GM18951 (cell line): ENCODE measurements around the gene NR1H3.
A peak's percentile ranks its signal among the peaks of the same experiment; 100 is the strongest.

Experiments
- POLR2A ChIP-seq: IDR thresholded peaks from 4 replicates; pipeline ENCODE4 v1.6.1; 2011; ENCODE audit warnings: mild to moderate bottlenecking; ENCODE audit not compliant: insufficient read length, insufficient read depth; ENCODE audit errors: extremely low read depth
- in situ Hi-C: fragments of 300-500 bp; cut with MboI; formaldehyde crosslinking; loops from one replicate; pipeline ENCODE4 v1.12.0; 2022; ENCODE audit warnings: low sequenced_read_pairs, mixed read lengths, inconsistent platforms; ENCODE audit not compliant: unreplicated experiment

The NR1H3 gene

DNA sequence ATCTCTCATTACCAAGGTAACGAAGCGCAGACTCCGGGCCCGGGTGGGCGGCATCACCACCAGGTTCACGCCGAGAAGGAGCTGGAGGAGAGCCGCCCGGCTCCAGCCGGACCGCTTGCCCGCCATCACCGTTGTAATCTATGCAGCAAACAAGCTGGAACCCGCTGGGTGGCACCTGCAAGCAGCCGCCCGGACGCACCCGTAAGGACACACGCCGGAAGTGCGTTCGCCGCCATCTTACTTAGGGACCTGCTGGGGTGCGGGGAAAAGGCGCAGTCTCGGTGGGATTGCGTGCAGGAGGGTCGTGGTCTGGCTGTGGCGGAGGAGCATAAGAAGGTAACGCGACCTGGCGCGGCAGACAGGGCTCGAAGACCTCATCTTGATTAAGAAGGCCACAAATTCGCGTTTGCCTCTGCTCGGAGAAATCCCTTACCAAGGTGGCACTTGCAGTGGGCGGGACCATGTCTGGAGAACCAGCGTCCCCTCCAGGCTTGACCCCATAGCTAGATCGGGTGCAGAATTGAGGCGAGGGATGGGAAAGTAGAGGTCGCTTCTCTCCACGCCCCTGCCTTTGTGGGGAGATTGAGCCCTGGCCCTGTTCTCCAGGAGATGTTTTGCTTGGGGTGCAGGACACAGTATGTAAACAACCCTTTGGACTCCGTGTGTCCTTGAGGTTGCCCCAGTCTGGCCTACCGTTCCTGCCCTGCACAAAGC lies 9.0 kb upstream of the NR1H3 start, which contains the start of gene ACP2:
TSS of gene ACP2 (minus strand) at position 151 of the 714 bp plus-strand sequence. CDS start at position 126, 25 bp downstream.
- in situ Hi-C loops, result no loop called here
- peak; percentile 85 for TF ChIP-seq POLR2A

- in situ Hi-C loops, result no loop called here
- no peak for TF ChIP-seq POLR2A
Observed at GRCh38 chr11:47249378-47249715, 8.4 kb upstream of the NR1H3 start.

- in situ Hi-C loops, result no loop called here
- TF ChIP-seq POLR2A, result no peak
Observed at GRCh38 chr11:47251751-47252150, 6.0 kb upstream of the NR1H3 start.

- TF ChIP-seq POLR2A, result no peak
- in situ Hi-C loops, result no loop called here
Observed at GRCh38 chr11:47253660-47254059, 4.1 kb upstream of the NR1H3 start.

- in situ Hi-C loops, result no loop called here
Observed at GRCh38 chr11:47254386-47254785, 3.4 kb upstream of the NR1H3 start.

GRCh38 chr11:47256374-47256773 lies 1.4 kb upstream of the NR1H3 start:
- in situ Hi-C loops, result no loop called here
- TF ChIP-seq POLR2A, result no peak

More at GRCh38 chr11:47254386-47254785, 3.4 kb upstream of the NR1H3 start:
- TF ChIP-seq POLR2A, result no peak

DNA sequence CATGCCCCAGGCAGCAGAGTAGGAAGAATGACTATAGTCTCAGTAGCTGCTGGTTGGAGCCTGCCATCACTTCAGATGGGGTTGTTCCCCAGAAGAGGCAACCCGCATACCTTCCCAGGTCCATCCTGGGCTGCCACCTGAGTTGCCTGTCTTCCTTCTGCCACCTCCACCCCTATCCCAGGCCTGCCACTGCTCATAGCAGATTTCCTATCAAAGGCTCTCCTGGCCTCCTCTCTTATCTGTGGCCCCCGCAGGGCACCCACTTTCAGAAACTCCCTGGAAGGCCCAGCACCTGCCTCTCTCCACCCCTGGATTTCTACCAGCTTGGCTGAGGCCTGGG lies 649 bp upstream of the NR1H3 start:
- no peak for TF ChIP-seq POLR2A
- in situ Hi-C loops, result no loop called here

DNA sequence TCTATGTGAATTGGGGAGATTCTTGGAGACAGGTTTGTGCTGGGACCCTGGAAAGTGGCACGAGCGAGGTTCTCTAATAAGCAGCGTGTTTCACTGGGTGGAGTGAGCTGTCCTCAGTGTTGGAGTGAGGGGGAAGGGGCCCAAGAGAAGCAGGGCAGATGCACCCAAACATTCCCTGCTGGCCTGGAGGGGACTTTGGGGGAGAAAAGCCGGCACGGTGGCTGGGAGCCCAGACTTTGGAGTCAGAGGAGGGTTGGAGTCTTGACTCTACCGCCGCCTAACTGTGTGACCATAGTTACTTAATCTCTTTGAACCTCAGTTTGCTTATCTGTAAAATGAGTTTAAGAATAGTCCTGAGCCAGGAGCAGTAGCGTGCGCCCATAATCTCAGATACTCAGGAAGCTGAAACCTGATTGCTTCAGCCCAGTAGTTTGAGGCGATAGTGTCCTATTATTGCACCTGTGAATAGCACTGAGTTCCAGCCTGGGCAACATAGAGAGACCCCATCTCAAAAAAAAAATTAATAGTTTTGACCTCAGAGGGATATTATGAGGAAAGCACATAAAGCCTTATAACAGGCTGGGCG lies 614 bp downstream of the NR1H3 start:
- in situ Hi-C loops, result no loop called here
- TF ChIP-seq POLR2A, result no peak

DNA sequence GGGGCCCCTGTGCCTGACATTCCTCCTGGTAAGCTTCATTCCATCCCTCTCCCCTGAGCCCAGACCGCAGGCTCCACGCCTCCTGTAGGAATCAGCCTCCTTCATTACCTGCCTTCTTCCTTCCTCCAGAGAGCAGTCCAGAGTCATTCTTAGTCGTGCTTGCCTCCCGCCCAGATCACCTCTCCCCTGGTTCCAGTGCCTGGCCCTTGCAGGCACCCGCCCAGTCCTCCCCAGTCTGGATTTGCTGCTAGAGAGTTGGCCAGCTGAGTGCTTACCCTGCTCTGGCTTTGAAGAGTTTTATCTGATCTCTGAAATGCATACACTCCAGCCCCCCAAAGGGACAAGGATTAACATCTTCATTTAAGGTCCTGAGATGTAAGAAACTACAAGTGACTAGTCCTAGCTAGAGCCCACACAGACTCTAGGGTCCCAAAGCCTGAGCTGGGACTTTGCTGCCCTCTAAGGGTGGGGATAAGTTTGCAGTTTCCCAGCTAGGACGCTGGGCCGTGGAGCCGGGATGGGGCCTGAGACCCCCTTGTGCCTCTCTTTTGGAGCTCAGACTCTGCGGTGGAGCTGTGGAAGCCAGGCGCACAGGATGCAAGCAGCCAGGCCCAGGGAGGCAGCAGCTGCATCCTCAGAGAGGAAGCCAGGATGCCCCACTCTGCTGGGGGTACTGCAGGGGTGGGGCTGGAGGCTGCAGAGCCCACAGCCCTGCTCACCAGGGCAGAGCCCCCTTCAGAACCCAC lies 1.6 kb downstream of the NR1H3 start:
- in situ Hi-C loops, result no loop called here
- TF ChIP-seq POLR2A, result no peak

DNA sequence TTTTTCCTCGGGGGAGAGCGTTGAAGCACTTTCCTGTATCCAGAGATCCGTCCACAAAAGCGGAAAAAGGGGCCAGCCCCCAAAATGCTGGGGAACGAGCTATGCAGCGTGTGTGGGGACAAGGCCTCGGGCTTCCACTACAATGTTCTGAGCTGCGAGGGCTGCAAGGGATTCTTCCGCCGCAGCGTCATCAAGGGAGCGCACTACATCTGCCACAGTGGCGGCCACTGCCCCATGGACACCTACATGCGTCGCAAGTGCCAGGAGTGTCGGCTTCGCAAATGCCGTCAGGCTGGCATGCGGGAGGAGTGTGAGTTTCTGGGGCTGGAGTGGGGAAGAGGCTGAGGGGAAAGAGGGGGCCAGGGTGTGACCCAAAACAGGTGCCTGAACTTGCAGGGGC lies 2.6 kb downstream of the NR1H3 start:
- in situ Hi-C loops, result no loop called here
- TF ChIP-seq POLR2A, result no peak

- in situ Hi-C loops, result no loop called here
- no peak for TF ChIP-seq POLR2A
Observed at GRCh38 chr11:47261291-47261800, 3.5 kb downstream of the NR1H3 start.

DNA sequence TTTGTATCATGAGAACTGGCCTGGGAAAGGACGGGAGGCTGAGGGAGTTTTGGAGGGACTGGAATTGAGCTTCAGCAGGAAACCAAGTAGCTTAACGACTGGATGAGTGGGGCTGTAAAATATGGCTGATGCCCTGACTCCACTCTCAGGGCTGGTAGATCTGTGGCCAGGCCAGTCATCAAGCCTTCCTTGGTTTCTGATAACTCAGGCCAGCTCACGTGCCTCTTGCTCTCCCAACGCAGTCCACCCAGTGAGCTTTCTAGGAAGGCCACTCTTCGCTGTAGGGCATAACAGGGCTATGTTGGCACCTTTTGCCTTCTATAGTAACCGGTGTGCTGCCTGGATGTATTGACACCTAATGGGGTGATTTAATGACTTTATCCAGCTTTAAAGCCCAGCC lies 6.3 kb downstream of the NR1H3 start:
- no peak for TF ChIP-seq POLR2A
- in situ Hi-C loops, result no loop called here

DNA sequence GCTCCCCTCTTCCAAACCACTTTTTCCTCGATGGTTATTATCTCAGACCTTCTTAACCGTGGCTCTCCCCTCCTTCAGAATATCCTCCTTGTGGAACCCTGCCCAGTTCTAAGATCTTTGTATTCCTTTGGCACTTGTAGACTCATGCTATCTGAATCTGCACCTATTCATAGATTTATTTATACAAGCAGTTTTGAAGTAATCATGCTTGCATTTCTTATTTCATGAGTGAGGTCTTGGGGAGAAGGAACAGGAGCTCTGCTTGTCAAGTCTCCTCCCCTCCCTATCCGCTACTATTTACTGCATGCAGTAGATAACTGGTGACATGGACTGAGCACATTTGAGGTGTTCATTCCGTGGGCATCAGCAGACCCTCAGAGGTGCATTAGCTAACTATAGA lies 6.7 kb downstream of the NR1H3 start:
- in situ Hi-C loops, result no loop called here
- no peak for TF ChIP-seq POLR2A

GRCh38 chr11:47267876-47268275 lies 10.1 kb downstream of the NR1H3 start:
- TF ChIP-seq POLR2A, result no peak
- in situ Hi-C loops, result no loop called here
